HG02588 (cell line): ENCODE data around the gene ZDHHC13.

Source experiments
- ATAC-seq: cut with Tn5 transposase; IDR thresholded peaks from one replicate; pipeline ENCODE4 v1.9.1; 2021; ENCODE audit warnings: mild to moderate bottlenecking, moderate library complexity; ENCODE audit not compliant: unreplicated experiment

ZDHHC13 gene

DNA sequence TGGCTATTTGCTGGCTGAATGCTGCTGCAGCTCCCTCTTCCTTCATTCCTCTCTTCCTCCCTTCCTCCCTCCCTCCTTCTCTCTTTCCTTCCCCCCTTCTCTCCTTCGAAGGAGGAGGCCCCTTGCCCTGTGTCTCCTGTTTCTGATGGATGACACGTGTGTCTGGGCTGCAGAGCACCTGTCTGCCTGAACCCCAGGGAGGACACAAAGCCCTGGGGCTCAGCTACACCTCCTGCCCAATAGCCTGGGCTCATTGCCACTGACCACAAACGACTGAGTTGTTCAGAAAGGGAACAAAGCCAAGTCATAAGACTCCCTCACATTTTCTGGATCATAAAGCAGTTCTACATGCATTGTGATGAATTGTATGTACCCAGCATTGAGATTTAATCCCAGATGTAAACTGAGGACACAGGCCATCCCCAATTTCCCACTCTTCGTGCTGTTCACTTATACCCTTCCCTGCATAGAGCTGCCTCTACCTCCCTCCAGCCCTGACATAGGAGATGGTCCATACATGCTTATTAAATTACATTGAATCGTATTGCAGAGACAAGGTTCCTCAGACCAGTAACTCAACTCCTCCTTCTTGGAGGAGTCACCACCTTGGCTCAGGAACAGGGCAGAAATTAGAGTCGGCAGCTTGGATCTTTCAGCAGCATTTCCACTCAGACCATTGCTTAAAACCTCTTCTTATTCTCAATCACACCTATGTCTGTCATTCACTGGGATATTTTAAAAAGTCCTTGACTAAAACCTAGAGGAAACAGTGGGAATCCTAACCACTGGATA lies 83.6 kb downstream of the ZDHHC13 start:
- ATAC-seq: no peak

DNA sequence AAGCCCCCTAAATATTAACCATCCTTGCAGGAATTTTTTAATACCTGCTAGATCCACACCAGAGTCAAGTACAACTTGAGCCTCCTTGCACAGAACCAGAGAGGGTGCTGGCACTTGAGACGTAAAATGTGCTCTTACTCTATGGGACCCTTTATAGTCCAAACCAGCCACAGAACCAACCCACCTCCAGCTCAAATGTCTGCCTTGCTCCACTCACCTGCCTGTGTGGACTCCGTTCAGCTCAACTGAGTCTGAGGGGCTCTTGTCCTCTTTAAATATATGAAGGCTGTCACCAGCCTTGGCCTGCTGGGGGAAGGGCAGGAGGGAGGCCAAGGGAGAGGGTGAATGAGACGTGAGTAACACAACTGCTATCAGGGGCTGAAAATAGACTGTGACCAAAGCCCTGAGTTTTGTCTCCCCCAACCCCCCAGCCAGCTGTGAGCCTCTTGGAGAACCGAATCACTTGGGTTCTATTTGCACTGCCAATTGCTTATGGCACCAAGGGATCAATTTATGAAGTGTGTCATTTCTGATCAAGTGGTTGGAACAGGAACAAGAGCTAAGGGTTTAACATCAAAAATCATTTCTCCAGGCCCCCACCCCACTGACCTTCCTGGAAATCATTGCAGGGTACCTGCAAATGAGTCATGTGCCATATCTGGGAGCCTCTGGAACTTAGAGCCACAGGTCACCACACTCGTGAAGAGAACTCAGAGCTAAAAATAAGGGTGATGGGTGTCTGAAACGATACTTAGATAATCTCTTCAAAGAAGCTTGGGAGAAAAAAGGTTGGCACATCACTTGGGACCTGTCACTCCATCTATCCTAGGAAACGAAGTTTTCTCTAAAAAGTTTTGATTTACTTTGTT lies 85.0 kb downstream of the ZDHHC13 start, which contains the start of gene CSRP3:
Gene CSRP3 (minus strand): TSS at position 247 of the 869 bp plus-strand sequence. CDS start 9,535 bp downstream, outside the sequence.
- no peak for ATAC-seq

DNA sequence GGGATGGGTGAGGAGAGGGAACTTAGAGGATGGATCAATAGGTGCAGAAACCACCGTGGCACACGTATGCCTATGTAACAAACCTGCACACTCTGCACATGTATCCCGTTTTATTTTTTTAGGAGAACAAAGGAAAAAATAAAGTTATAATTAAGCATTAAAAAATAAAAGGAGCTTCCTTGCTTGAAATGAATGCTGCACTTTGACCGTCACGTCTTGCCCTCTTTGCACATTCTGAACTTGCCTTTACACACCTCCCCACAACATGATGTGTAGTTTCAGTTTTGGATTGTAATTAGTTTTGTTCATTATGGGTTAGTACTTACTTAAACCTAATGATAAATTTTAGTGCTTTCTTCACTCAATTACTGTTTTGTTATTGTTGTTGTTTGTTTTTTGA lies 87.9 kb downstream of the ZDHHC13 start:
- no peak for ATAC-seq

DNA sequence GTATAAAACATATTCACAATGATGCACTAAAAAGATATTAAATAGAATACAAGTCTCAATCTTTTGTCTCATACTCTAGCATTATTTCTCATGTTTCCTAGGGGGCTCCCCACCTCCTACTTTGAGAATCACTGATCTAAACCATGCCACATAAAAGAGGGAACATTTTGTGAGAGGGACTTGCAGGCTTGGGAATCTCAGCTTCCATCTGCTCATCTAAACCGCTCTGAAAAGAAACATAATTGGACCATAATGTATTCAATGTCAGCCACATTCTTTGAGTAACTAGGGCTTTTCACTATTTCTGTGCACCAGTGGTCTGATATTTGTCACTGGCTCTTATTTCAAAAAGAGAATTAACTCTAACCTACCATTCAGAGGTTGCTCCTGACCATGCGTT lies 91.2 kb downstream of the ZDHHC13 start:
- ATAC-seq: no peak

DNA sequence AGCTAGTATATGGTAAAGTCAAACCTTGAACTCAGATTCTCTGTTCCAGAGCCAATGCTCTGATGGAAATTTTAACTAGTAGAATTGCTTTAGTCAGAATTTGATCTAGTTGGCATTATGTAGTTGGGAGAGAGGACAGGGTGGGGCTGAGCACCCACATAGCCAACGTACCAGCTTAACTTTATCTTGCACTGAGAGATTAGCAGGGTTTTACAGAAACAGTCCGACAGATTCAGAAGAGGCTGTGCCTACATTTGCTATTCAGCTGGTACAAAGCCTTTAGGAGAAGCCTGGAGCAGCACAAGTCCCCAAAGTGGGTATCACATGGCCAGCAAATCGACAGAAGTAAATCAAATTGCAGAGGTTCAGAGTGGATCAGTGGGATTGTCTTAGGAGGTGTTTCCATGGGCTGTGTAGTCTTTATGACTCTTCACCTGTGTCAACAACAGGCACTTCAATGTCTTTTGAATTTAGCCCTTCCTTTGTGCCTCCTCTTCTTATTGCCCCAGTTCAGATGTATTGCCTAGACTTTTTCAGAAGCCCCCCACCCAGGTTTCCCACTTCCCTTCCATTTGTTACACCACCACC lies 92.1 kb downstream of the ZDHHC13 start:
- ATAC-seq: no peak

DNA sequence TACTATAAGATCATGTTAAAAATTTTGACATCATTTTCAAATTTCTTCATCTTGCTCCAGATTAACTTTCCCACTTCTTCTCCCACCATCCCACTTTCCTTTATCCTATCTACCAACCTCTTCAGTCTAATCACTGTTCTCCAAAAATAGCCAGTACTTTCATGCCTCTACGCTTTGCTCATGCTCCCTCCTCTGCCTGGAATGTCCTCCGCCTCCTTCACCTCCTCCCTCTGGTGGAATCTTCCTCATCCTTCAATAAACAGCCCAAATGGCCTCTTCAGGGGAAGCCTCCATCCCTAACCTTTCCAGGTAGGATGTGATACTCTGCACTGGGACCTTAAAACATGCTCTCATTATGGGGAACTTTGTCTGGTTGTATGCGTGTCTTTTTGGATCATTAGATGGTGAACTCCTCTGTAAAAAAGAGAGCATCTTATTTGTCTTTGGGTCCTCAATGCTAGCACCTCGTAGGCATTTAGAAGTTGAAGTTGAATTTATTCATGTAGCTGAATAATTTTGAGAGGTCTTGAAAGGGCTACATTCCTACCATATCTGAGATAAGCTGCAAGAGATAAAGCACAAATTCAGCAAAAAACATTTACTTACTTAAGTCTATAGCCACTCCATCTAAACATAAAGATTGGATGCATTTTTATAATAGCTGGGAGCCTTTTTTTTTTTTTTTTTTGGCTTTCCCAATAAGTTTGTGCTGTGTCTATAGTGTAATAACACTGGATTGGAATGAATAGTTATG lies 92.8 kb downstream of the ZDHHC13 start:
- no peak for ATAC-seq

DNA sequence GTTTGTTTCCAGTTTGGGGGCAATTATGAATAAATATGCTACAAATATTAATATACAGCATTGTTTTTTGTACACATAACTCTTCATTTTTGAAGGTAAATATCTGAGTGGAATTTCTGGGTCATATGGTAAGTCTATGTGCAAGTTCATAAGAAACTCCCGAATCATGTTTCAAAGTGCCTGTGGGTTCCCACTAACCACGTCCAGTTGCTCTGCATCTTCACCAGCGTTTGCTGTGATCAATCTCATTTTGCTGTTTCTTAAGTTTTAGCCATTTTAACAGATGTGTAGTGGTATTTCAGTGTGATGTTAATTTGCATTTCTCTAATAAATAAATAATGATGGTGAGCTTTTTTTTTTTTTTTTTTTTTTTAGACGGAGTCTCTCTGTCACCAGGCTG lies 99.1 kb downstream of the ZDHHC13 start:
- ATAC-seq: no peak

DNA sequence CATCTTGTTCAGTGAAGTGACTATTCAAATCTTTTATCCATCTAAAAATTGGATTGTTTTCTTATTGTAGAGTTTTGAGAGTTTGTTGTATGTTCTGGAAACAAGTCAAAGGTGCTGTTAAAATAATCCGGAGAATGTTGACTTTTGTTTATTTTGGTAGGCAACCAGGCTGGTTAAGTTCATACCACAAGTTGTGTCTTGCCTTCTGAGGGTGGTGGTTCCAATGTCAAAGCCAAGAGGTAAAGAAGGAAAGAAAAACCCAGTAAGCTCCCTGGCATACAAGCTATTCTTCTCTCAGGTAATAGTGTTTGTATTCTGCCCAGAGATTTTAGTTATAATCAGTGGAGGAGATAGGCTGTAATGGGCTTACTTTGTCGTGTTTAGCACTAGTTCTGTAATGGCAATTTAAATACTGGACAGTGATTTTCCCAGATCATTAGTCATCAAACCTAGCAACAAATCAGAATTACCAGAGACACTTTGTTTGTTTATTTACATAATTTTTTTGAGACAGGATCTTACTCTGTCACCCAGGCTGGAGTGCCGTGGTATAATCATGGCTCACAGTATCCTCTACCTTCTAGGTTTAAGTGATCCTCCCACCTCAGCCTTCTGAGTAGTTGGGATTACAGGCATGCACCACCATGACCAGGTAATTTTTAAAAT lies 99.9 kb downstream of the ZDHHC13 start:
- no peak for ATAC-seq

DNA sequence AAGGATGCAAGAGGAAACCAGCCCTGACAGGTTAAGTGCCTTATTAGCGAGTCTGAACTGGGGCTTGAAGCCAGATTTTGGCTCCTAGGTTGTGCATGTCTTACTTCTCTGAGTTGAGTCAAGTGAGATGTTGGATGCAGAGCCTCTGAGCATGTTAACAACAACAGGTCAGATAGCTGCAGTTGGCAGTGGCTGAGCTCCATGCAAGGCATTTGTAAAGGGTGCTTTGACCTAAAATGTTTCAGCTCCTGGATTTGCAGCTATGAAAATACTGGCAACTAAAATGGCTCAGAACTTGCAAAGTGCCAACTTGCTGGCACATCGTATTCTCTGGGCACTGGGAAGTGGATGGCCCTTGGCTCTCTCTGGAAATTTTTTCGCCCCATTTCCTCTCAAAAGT lies 101.2 kb downstream of the ZDHHC13 start:
- ATAC-seq: no peak

DNA sequence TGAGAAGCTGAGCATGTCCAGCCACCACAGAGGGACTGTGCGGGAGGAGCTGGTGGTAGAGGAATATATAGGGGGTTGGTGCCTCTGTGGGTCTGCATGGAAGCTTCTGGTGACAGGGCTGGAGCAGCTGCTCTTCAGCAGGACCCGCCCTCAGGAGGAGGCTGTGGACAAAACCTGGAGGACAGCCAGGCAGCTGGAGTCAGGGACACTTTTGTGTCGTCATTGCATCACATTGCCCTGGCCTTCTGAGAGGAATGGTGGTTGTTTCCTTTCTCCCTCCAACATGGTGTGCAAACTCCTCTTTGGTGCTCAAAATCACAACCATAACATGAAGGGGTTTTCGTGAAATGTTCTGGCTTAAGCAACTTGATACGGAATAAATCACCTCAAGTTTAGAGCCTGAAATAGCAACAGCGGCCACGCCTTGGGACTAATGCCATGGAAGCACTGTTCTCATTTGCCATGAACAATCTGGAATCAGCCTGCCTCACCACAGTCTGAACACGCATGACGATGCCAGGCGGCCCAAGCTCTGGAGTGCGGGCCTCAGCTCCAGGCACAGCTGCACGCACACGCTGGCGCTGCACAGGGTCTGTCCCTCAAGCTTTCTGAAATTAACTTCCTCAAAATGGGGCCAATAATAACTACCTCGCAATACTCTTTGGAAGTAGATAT lies 102.0 kb downstream of the ZDHHC13 start:
- no peak for ATAC-seq

DNA sequence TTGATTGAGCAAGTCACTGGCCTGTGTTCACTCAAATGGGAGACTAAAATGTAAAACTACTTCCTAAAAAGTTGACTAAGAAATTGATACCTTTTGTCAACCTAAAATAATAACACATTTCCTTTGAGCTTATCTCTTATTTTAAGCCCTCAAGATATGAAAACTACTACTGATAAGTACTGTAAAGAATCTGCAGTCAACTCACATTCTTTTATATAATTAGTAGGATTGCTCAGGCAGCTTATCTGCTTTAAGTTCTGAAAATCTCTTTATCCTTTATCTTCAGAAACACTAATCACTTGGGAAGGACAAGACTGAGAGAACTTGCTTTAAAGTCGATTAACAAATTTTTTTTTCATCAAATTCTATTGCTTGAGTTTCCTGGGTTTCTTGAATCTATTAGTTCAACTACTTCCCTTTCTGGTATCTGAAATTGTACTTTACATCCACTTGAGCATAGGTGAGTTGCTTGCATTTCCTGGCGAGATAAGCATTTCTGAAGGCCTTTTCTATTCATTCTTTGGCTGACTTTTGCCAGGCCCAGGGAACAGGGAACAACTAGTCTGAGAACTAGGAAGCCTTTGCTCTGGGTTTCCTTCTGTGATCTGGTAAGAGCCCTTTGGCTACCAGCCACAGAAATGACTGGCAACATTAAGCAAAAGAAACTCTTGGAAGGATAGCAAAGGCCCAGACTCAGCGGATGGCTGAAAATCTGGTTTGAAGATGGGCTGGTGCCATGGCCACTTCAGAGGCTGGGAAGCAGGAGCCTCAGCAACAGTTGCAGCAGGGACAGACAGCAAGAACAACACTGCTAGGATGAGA lies 104.1 kb downstream of the ZDHHC13 start:
- no peak for ATAC-seq

DNA sequence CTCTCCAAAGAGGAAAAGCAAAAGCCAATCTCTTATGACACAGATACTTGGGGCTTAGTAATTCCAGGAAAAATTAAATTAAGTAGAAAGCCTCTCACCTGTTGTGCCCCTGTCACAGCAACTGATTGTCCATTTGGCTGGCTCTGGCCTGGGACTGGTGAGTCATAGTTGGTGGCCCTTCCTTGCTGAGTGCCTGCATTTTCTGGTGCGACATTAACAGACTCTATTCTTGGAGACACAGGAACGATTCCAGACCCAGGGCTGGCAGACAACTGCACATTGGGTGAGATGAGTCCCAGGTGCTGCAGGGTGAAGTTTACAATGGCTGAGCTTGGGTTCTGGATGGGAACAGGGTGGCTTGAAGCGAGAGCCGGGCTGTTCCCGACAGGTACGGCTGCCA lies 108.2 kb downstream of the ZDHHC13 start:
- no peak for ATAC-seq

DNA sequence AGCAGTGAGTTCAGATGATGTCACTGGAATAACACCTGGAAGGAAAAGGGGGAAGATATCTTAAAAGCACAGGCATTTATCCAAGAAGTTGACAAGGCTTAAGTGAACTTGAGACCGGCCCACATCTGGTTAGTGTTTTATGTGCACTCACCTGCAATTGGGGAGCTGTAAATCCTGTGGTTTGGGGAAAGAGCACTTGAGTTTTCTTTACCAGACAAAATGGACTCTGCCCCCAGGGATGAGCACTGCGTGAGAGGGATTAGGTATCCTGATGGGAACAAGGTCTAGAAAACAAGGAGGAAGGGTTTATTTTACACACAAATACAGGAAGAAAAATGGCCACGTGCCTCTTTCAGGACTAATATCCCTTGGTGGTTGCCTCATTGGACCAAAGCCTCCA lies 108.6 kb downstream of the ZDHHC13 start:
- no peak for ATAC-seq
